ENCODE measurements around the gene POM121L2. TPM values are rescaled to one million over a fixed set of nuclear protein-coding genes. Genes with fewer than 3 reads are reported as not detected.

POM121L2 gene
- total and polyA plus RNA-seq, 2 of the 13 experiments (the other 11 are each of a cell fraction or from before 2014, with no cell fraction given): not detected

DNA sequence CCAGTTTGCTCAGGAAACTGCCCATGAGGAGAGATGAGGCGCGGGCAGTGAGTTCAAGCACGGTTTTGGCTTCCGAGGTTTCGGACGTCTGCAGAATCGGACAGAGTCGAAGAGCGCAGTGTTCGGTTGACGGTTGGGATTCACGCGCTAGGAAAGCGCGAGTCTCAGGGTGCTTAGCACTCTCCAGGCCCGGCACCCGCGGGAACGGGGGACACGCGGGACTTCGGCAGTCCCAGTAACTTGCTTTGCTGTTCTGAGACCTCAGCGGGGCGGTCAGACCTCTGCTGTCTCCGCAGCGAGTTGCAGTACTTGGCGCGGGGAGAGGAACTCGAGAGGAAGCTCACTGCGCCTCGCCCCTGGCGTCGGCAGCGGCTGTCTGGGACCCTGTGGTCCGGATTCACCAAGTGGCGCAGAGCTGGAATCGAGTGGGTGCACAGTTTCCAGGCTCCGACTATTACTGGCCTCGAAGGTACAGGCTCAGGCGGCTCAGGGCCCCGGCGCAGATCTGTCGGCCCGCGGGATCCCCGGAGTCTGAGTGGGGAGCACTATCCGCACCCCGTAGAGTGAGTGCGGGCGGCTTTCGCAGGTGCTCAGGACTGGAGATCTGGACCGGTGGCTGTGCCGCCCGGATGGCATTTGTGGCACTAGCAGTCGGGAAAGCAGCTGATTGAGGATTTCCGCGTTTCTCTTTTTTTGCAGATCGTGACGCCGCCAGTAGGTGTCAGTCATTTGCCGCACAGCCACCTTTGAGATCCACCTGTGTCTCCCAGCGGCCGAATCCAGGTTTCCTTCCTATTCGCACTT is at the start of gene POM121L2 (continued):
- no peak for TF ChIP-seq CBX2 (IDR thresholded peaks at IDR 0.05; ENCODE audit: low read depth, low read length)
- TF ChIP-seq CBX2 (CRISPR knock-in tag; IDR thresholded peaks at IDR 0.05; ENCODE audit: low read depth): 0 out of 2 replicates have a peak, but pooled peaks have one; percentile 48
- TF ChIP-seq, protein P1, sequence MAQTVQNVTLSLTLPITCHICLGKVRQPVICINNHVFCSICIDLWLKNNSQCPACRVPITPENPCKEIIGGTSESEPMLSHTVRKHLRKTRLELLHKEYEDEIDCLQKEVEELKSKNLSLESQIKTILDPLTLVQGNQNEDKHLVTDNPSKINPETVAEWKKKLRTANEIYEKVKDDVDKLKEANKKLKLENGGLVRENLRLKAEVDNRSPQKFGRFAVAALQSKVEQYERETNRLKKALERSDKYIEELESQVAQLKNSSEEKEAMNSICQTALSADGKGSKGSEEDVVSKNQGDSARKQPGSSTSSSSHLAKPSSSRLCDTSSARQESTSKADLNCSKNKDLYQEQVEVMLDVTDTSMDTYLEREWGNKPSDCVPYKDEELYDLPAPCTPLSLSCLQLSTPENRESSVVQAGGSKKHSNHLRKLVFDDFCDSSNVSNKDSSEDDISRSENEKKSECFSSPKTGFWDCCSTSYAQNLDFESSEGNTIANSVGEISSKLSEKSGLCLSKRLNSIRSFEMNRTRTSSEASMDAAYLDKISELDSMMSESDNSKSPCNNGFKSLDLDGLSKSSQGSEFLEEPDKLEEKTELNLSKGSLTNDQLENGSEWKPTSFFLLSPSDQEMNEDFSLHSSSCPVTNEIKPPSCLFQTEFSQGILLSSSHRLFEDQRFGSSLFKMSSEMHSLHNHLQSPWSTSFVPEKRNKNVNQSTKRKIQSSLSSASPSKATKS (CRISPR knock-in tag; IDR thresholded peaks at IDR 0.05): peak; percentile 60; the same call in 1 of the 2 replicates
- TF ChIP-seq, protein P2, sequence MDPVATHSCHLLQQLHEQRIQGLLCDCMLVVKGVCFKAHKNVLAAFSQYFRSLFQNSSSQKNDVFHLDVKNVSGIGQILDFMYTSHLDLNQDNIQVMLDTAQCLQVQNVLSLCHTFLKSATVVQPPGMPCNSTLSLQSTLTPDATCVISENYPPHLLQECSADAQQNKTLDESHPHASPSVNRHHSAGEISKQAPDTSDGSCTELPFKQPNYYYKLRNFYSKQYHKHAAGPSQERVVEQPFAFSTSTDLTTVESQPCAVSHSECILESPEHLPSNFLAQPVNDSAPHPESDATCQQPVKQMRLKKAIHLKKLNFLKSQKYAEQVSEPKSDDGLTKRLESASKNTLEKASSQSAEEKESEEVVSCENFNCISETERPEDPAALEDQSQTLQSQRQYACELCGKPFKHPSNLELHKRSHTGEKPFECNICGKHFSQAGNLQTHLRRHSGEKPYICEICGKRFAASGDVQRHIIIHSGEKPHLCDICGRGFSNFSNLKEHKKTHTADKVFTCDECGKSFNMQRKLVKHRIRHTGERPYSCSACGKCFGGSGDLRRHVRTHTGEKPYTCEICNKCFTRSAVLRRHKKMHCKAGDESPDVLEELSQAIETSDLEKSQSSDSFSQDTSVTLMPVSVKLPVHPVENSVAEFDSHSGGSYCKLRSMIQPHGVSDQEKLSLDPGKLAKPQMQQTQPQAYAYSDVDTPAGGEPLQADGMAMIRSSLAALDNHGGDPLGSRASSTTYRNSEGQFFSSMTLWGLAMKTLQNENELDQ (CRISPR knock-in tag; IDR thresholded peaks at IDR 0.05; ENCODE audit: borderline replicate concordance): no peak
- TF ChIP-seq ZNF558 (CRISPR knock-in tag; IDR thresholded peaks at IDR 0.05; ENCODE audit: borderline replicate concordance): no peak
- peak; percentile 43 for TF ChIP-seq ASH2L (IDR thresholded peaks at IDR 0.05; ENCODE audit: insufficient read length, low read depth, low read length)
- TF ChIP-seq NCOA5 (CRISPR knock-in tag; IDR thresholded peaks at IDR 0.05): no peak
- peak; percentile 24; the same call in 1 of the 2 replicates for TF ChIP-seq ZFX (CRISPR knock-in tag; IDR thresholded peaks at IDR 0.05; ENCODE audit: low read depth)
- TF ChIP-seq PAWR (CRISPR knock-in tag; IDR thresholded peaks at IDR 0.05; ENCODE audit: borderline replicate concordance): 0 out of 2 replicates have a peak, but pooled peaks have one; percentile 71
- no peak for TF ChIP-seq NONO (IDR thresholded peaks at IDR 0.05)
- TF ChIP-seq NONO (CRISPR knock-in tag; conservative IDR thresholded peaks at IDR 0.05): peak; percentile 42; the same call in 1 of the 2 replicates
- TF ChIP-seq ZBTB38 (CRISPR knock-in tag; IDR thresholded peaks at IDR 0.05): peak; percentile 84
- TF ChIP-seq KDM4B (CRISPR knock-in tag; IDR thresholded peaks at IDR 0.05): peak; percentile 44; the same call in 1 of the 2 replicates
- TF ChIP-seq ZNF235 (CRISPR knock-in tag; IDR thresholded peaks at IDR 0.05; ENCODE audit: borderline replicate concordance): 0 out of 2 replicates have a peak, but pooled peaks have one; percentile 29
- peak; percentile 71; the same call in 1 of the 2 replicates for TF ChIP-seq ZMAT3 (CRISPR knock-in tag; conservative IDR thresholded peaks at IDR 0.05)
- TF ChIP-seq ZKSCAN1 (IDR thresholded peaks at IDR 0.05; ENCODE audit: low read length): no peak
- 0 out of 2 replicates have a peak, but pooled peaks have one; percentile 29 for TF ChIP-seq GFI1 (CRISPR knock-in tag; IDR thresholded peaks at IDR 0.05; ENCODE audit: borderline replicate concordance)
- TF ChIP-seq PHF8 (CRISPR knock-in tag; IDR thresholded peaks at IDR 0.05): 0 out of 2 replicates have a peak, but pooled peaks have one; percentile 18
- 0 out of 2 replicates have a peak, but pooled peaks have one; percentile 69 for TF ChIP-seq ZNF678 (CRISPR knock-in tag; IDR thresholded peaks at IDR 0.05)
- no peak for TF ChIP-seq SUZ12 (IDR thresholded peaks at IDR 0.05; ENCODE audit: low read depth, low read length)
- no peak for TF ChIP-seq ZNF572 (CRISPR knock-in tag; IDR thresholded peaks at IDR 0.05)
- TF ChIP-seq THYN1 (CRISPR knock-in tag; IDR thresholded peaks at IDR 0.05; ENCODE audit: borderline replicate concordance, low read depth): no peak
- 0 out of 2 replicates have a peak, but pooled peaks have one; percentile 23 for TF ChIP-seq ZSCAN9 (CRISPR knock-in tag; IDR thresholded peaks at IDR 0.05; ENCODE audit: borderline replicate concordance)
- TF ChIP-seq ZNF121 (CRISPR knock-in tag; IDR thresholded peaks at IDR 0.05): 0 out of 2 replicates have a peak, but pooled peaks have one; percentile 37

All from HepG2 (cell line).